GM12878 (cell line): ENCODE measurements around the gene CLEC2L. TPM values are rescaled to one million over a fixed set of nuclear protein-coding genes. Genes with fewer than 3 reads are reported as not detected.

ENCODE experiments used
- ATAC-seq: fragments of 200-7000 bp; cut with Tn5 transposase; 3 replicates; pipeline ENCODE4 v1.9.1; 2020; ENCODE audit warnings: mild to moderate bottlenecking, moderate library complexity
- BruUV-seq: library from RNA; stranded (reverse); fragments of 400-500 nt; replicated peaks from 2 replicates; lab custom pipeline; 2021; lab: Mats Ljungman, UMichigan
- CTCF ChIA-PET: fragments of 300-600 bp; sonication (Branson Sonifier 250); formaldehyde crosslinking; extraction: SDS; loops from one replicate; lab custom pipeline; 2021; ENCODE audit warnings: inconsistent platforms; lab: Yijun Ruan, JAX
- POLR2A ChIA-PET: fragments of 350-600 bp; formaldehyde crosslinking; extraction: SDS; loops from one replicate; lab custom pipeline; 2021; ENCODE audit warnings: inconsistent platforms; lab: Charles Lee
- RAD21 ChIA-PET: fragments of 300-600 bp; sonication (Branson Sonifier 250); formaldehyde crosslinking; loops from one replicate; lab custom pipeline; 2023; ENCODE audit warnings: antibody characterized with exemption; ENCODE audit not compliant: unreplicated experiment; lab: Charles Lee
- SMC1A ChIA-PET: fragments of 300-600 bp; sonication (Branson Sonifier 250); formaldehyde crosslinking; loops from one replicate; lab custom pipeline; 2023; ENCODE audit not compliant: unreplicated experiment, uncharacterized antibody; lab: Charles Lee
- DNase-seq: peaks from one replicate; pipeline ENCODE4 v3.0.0-alpha.2; 2011; ENCODE audit warnings: low read depth, low spot score
- FAIRE-seq: peaks from 3 replicates; lab custom pipeline; 2011; peaks lifted over from hg19 to GRCh38; lab: Jason Lieb, UNC
- H2AFZ ChIP-seq: 2 replicates; pipeline ENCODE4 v1.6.0; 2011; ENCODE audit warnings: low read depth, low read length, control low read depth; ENCODE audit not compliant: control insufficient read depth
- H3K27ac ChIP-seq: 2 replicates; pipeline ENCODE4 v1.5.1; 2011; ENCODE audit warnings: control low read depth; ENCODE audit not compliant: control insufficient read depth, insufficient read depth
- H3K27me3 ChIP-seq, 2 experiments: replicated peaks in 1 of 2; 2 replicates each; pipeline versions ENCODE4 v1.6.0 to v1.6.1; 2011; ENCODE audit warnings: low read length in 1 of 2; ENCODE audit not compliant: control insufficient read depth in 2 of 2, insufficient read depth in 2 of 2
- H3K36me3 ChIP-seq, 2 experiments: 2 replicates each; pipeline ENCODE4 v1.5.1; 2011; ENCODE audit warnings: low read length in 1 of 2; ENCODE audit not compliant: control insufficient read depth in 2 of 2, insufficient read depth in 2 of 2
- H3K4me1 ChIP-seq: 2 replicates; pipeline ENCODE4 v1.6.1; 2011; ENCODE audit warnings: mild to moderate bottlenecking, low read length, moderate library complexity, mixed read lengths; ENCODE audit not compliant: control insufficient read depth, insufficient read depth
- H3K4me2 ChIP-seq: 2 replicates; pipeline ENCODE4 v1.6.0; 2011; ENCODE audit warnings: control low read depth; ENCODE audit not compliant: control insufficient read depth, insufficient read depth
- H3K4me3 ChIP-seq: fragments of 200-600 bp; sonication (generic); 2 replicates; pipeline ENCODE4 v1.5.1; 2016
- H3K79me2 ChIP-seq: 2 replicates; pipeline ENCODE4 v1.6.0; 2011; ENCODE audit warnings: low read length; ENCODE audit not compliant: control insufficient read depth, insufficient read depth
- H3K9ac ChIP-seq: 2 replicates; pipeline ENCODE4 v1.8.0; 2011; ENCODE audit warnings: low read length, control low read depth, mixed read lengths; ENCODE audit not compliant: control insufficient read depth, insufficient read depth
- H3K9me3 ChIP-seq: replicated peaks from 3 replicates; pipeline ENCODE4 v1.5.1; 2011; ENCODE audit warnings: mild to moderate bottlenecking, low read length; ENCODE audit not compliant: control insufficient read depth, insufficient read depth
- H4K20me1 ChIP-seq: 2 replicates; pipeline ENCODE4 v1.6.0; 2011; ENCODE audit not compliant: control insufficient read depth, insufficient read depth
- BCL11A ChIP-seq: IDR thresholded peaks from 2 replicates; pipeline ENCODE4 v1.6.1; 2011; ENCODE audit warnings: low read depth, low read length
- CBFB ChIP-seq: IDR thresholded peaks from 2 replicates; pipeline ENCODE4 v1.6.1; 2016; ENCODE audit warnings: antibody characterized with exemption, low read depth
- E4F1 ChIP-seq: fragments of 450-650 bp; IDR thresholded peaks from 2 replicates; pipeline ENCODE4 v1.6.1; 2018; ENCODE audit warnings: borderline replicate concordance, mild to moderate bottlenecking; ENCODE audit not compliant: partially characterized antibody
- FOS ChIP-seq: IDR thresholded peaks from 3 replicates; pipeline ENCODE4 v1.6.1; 2011; ENCODE audit warnings: borderline replicate concordance; ENCODE audit not compliant: insufficient read length; ENCODE audit errors: extremely low read depth
- FOXK2 ChIP-seq: fragments of 450-650 bp; IDR thresholded peaks from 2 replicates; pipeline ENCODE4 v1.6.1; 2017; ENCODE audit warnings: mild to moderate bottlenecking, moderate library complexity
- GABPA ChIP-seq: IDR thresholded peaks from 2 replicates; pipeline ENCODE4 v1.6.1; 2014; ENCODE audit warnings: antibody characterized with exemption, low read depth, mild to moderate bottlenecking, inconsistent platforms
- MTA3 ChIP-seq: IDR thresholded peaks from 2 replicates; pipeline ENCODE4 v1.6.1; 2012; ENCODE audit warnings: low read length, inconsistent platforms, borderline replicate concordance
- POLR2A ChIP-seq: IDR thresholded peaks from 2 replicates; pipeline ENCODE4 v1.6.1; 2011; ENCODE audit warnings: low read depth, mild to moderate bottlenecking, low read length
- RELA ChIP-seq: fragments of 450-650 bp; IDR thresholded peaks from 2 replicates; pipeline ENCODE4 v1.8.0; 2014; ENCODE audit warnings: borderline replicate concordance; ENCODE audit not compliant: partially characterized antibody
- STAT3 ChIP-seq: IDR thresholded peaks from 2 replicates; pipeline ENCODE4 v1.6.1; 2011; ENCODE audit warnings: low read depth, low read length, improper control_type of control experiment
- TCF3 ChIP-seq: IDR thresholded peaks from 2 replicates; pipeline ENCODE4 v1.6.1; 2012; ENCODE audit warnings: low read depth, mild to moderate bottlenecking, low read length, borderline replicate concordance; ENCODE audit not compliant: insufficient read depth
- YY1 ChIP-seq: IDR thresholded peaks from 2 replicates; pipeline ENCODE4 v1.6.1; 2011; ENCODE audit warnings: low read depth, mild to moderate bottlenecking, low read length
- WGBS: methylation state at CpG from one replicate; pipeline ENCODE4 v1.1.6; 2016; ENCODE audit warnings: low lambda C conversion rate; ENCODE audit not compliant: insufficient replicate concordance, insufficient coverage; ENCODE audit errors: missing lambda C conversion rate; 5-methylcytosine and 5-hydroxymethylcytosine counted together
- in situ Hi-C: fragments of 300-500 bp; cut with MboI; formaldehyde crosslinking; loops from 9 replicates; pipeline ENCODE4 v1.14.3; 2018; ENCODE audit warnings: mixed read lengths
- intact Hi-C: fragments of 100-400 bp; cut with micrococcal nuclease; formaldehyde crosslinking; loops from one replicate; pipeline ENCODE4 v1.14.2; 2022; ENCODE audit not compliant: unreplicated experiment
- polyA plus RNA-seq, 11 experiments: library from polyadenylated mRNA; depleted of rRNA in 4 of 11; unstranded in 6 of 11; stranded (reverse) in 5 of 11; fragments of >200 nt; fragmentation: Nextera tagmentation in 4 of 11; fragmentation: Illumina TruSeq in 1 of 11; extraction: Ambion mirVana in 4 of 11; extraction: Trizol in 1 of 11; gene quantifications; 1 replicate in 1 of 11; 2 replicates in 10 of 11; pipeline versions ENCODE4 v1.2.1 to v1.2.3, GENCODE V29; 2011 to 2016; ENCODE audit warnings: inconsistent platforms in 2 of 11, missing spikeins in 2 of 11, low read depth in 1 of 11
- total RNA-seq, 4 experiments: library from RNA; depleted of rRNA in 3 of 4; stranded (reverse); fragments of >200 nt in 3 of 4; fragmentation: Illumina TruSeq in 1 of 4; extraction: Trizol in 1 of 4; gene quantifications; 2 replicates each; pipeline versions ENCODE4 v1.2.1 to v1.2.3, GENCODE V29; 2013 to 2021

CLEC2L gene
- total and polyA plus RNA-seq, 10 of the 15 experiments (the other 5 are each of a cell fraction or from before 2014, with no cell fraction given) = not detected

- TF ChIP-seq FOS = no peak
- TF ChIP-seq, all 136 proteins: peak for 0
Measured at GRCh38 chr7:139582671-139583155, 59.2 kb downstream of the CLEC2L start (continued).

DNA sequence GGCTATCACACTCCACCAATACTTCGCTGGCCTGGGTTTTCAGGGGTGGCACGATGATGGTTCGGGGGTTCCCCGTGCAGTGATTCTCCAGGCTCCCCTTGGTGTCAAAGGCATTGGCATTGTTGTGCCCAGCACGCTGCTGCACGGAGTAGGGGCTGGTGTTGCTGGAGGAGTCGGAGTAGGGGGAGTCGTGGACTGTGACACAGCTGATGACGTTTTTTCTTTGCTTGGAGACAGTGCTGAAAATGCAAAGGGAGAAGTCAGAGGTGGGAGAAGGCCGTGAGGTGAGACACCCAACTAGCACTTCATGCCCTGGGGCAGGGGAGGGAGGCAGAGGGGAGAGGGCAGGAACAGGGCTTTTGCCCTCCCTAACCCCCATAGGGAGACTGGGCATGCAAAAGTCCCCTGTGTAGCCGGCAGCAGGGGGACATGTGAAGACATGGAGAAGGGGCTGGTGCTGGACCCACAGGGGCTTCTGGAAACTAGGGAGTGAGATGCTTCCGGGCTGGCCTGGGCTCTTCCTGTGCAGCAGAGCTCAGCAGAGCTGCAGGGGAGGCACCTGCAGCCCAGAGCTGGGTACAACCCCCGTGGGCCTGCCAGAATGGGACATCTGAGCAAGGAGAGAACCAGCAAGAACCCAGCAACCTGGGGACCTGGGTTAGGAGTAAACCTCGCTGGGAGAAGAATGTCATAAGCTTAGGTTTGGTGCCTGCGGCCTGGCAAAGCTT lies 60.5 kb downstream of the CLEC2L start:
- no TSS peak for BruUV-seq
- H3K4me1 ChIP-seq = no peaks in the 10 kb centered on the region
- H3K9ac ChIP-seq = no peak overlapping the region
- no peak overlapping the region for H2AFZ ChIP-seq
- H3K27ac ChIP-seq = no peak overlapping the region
- SMC1A ChIA-PET = no interaction called here
- intact Hi-C loops (no loop called here), in situ Hi-C loops (no loop called here)
- H3K36me3 ChIP-seq = peaks cover 0 to 14% of the 10 kb centered on the region in 2 experiments
- DNase-seq (no peak), FAIRE-seq (no peak), ATAC-seq (no peak)
- 84% methylated on average over 15 of the region's 15 CpGs for WGBS
- no peaks in the 10 kb centered on the region for H3K9me3 ChIP-seq
- no peak for TF ChIP-seq RELA
- no peak for TF ChIP-seq STAT3
- TF ChIP-seq POLR2A = peak; percentile 12; the same call in 1 of the 2 replicates
- H3K79me2 ChIP-seq = no peaks in the 10 kb centered on the region
- POLR2A ChIA-PET = no interaction called here
- CTCF ChIA-PET = interaction anchor here (0.5 to 3.4 kb wide), 3 partner anchors 18 to 251 kb away, joined by 3 to 13 read pairs (median 13); no protein-coding TSS in a partner anchor
- H3K4me2 ChIP-seq = no peak overlapping the region
- H4K20me1 ChIP-seq = no peaks in the 10 kb centered on the region
- RAD21 ChIA-PET = no interaction called here
- H3K4me3 ChIP-seq = no peak overlapping the region
- no peaks in the 10 kb centered on the region for H3K27me3 ChIP-seq

GRCh38 chr7:139585042-139585441 lies 61.6 kb downstream of the CLEC2L start:
- no peak overlapping the region for H2AFZ ChIP-seq
- H3K4me3 ChIP-seq = no peak overlapping the region
- DNase-seq = no peak
- in situ Hi-C loops = no loop called here
- no peak overlapping the region for H3K4me2 ChIP-seq
- no peak for FAIRE-seq
- no TSS peak for BruUV-seq
- H3K4me1 ChIP-seq = no peaks in the 10 kb centered on the region
- H3K79me2 ChIP-seq = no peaks in the 10 kb centered on the region
- ChIA-PET RAD21 (no interaction called here), POLR2A (no interaction called here), SMC1A (no interaction called here), CTCF (interaction anchor here (1.1 to 2.3 kb wide), 2 partner anchors 17 to 418 kb away, joined by 3 to 13 read pairs; no protein-coding TSS in a partner anchor)
- no peak for ATAC-seq
- no peak overlapping the region for H3K27ac ChIP-seq
- H3K36me3 ChIP-seq = peaks cover 0 to 14% of the 10 kb centered on the region in 2 experiments
- no peak overlapping the region for H3K9ac ChIP-seq
- no peaks in the 10 kb centered on the region for H3K27me3 ChIP-seq
- H4K20me1 ChIP-seq = no peaks in the 10 kb centered on the region
- H3K9me3 ChIP-seq = no peaks in the 10 kb centered on the region
- 94% methylated on average over 5 of the region's 5 CpGs for WGBS
- intact Hi-C loops = no loop called here
- TF ChIP-seq TCF3 = no peak
- TF ChIP-seq MTA3 = no peak
- TF ChIP-seq GABPA = no peak
- TF ChIP-seq CBFB = no peak
- no peak for TF ChIP-seq BCL11A
- no peak for TF ChIP-seq YY1
- TF ChIP-seq FOXK2 = no peak
- TF ChIP-seq E4F1 = no peak
